Ectodermal cell (in vitro differentiated cells): ENCODE data around the gene SPTLC3.

Experiments
- H3K27ac ChIP-seq: 2 replicates; pipeline ENCODE4 v1.7.0; 2013; ENCODE audit warnings: mild to moderate bottlenecking, low read depth, low read length; ENCODE audit not compliant: insufficient read depth, poor library complexity, severe bottlenecking
- H3K27me3 ChIP-seq: 2 replicates; pipeline ENCODE4 v1.7.0; 2013; ENCODE audit warnings: mild to moderate bottlenecking, low read length; ENCODE audit not compliant: insufficient read depth, control insufficient read depth, poor library complexity, severe bottlenecking
- H3K36me3 ChIP-seq: one replicate; pipeline ENCODE4 v1.7.0; 2013; ENCODE audit warnings: low read length; ENCODE audit not compliant: control insufficient read depth, insufficient read depth
- H3K4me1 ChIP-seq: one replicate; pipeline ENCODE4 v1.7.0; 2013; ENCODE audit warnings: low read length; ENCODE audit not compliant: control insufficient read depth, insufficient read depth
- H3K4me3 ChIP-seq: 2 replicates; pipeline ENCODE4 v1.7.0; 2013; ENCODE audit warnings: low read depth, low read length, control low read depth; ENCODE audit not compliant: insufficient read depth
- H3K9me3 ChIP-seq: 2 replicates; pipeline ENCODE4 v1.7.0; 2013; ENCODE audit warnings: mild to moderate bottlenecking, low read length, moderate library complexity; ENCODE audit not compliant: control insufficient read depth
- WGBS, 2 experiments: methylation state at CpG; one replicate each; pipeline ENCODE4 v1.1.7; 2013; ENCODE audit warnings: missing lambda C conversion rate in 2 of 2; 5-methylcytosine and 5-hydroxymethylcytosine counted together

The SPTLC3 gene

DNA sequence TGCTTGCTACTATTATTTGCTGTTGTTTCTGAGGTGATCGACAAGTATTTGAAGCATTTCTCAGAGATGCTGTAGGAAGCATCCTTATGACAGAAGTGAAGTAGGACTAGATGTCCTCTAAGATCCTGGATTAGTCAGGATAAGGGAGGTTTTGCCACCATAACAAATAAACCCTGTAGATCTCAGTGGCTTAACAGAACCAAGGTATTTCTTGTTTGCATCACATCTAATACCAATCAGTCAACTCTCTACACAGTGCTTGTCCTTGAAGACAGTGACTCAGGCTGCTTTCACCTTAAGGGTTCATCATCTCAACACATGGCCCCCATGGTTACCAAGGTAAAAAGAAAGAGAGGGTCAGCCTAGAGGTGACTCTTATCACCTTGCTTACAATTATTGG, 119.4 kb downstream of the SPTLC3 start:
- no peaks in the 10 kb centered on the region for H3K9me3 ChIP-seq
- H3K27me3 ChIP-seq: no peaks in the 10 kb centered on the region
- H3K36me3 ChIP-seq: no peaks in the 10 kb centered on the region
- whole genome bisulfite sequencing, 2 experiments: 94 to 100% methylated on average over 1 of the region's 1 CpG
- no peak overlapping the region for H3K27ac ChIP-seq
- H3K4me3 ChIP-seq: no peak overlapping the region
- no peaks in the 10 kb centered on the region for H3K4me1 ChIP-seq

DNA sequence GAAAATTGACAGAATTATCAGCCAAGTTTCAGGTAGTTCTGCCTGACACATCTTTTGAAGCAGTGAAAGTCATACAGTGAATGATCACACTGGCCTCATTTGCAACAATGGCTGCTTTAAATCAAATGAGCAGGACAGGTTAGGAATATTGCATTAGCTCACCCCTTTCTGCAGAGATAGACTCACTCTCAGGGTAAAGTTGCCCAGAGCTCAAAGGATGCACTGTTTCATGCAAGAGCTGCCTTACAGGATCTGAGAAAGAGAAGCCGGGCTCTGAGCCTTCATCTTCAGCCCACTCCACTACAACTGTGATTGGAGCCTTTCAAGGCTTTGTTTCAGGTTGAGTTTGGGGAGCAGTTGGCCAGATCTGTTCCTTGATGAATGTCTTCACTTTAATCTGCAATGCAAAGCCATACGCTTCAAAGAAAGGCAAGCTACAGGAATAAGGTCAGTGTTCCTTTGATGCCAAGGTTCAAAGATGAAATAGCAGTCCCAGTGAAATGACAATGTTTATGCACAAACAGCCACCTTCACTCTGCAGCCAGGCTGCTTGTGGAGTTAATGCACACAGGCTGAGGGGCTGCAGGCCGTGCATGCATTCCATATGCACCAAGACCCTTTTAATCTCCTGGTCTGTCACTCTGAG, 121.4 kb downstream of the SPTLC3 start:
- Histone ChIP-seq H3K27me3 (no peaks in the 10 kb centered on the region), H3K27ac (no peak overlapping the region), H3K9me3 (no peaks in the 10 kb centered on the region), H3K4me3 (no peak overlapping the region), H3K36me3 (no peaks in the 10 kb centered on the region), H3K4me1 (no peaks in the 10 kb centered on the region)
- WGBS, 2 experiments: 87 to 89% methylated on average over 3 of the region's 3 CpGs

DNA sequence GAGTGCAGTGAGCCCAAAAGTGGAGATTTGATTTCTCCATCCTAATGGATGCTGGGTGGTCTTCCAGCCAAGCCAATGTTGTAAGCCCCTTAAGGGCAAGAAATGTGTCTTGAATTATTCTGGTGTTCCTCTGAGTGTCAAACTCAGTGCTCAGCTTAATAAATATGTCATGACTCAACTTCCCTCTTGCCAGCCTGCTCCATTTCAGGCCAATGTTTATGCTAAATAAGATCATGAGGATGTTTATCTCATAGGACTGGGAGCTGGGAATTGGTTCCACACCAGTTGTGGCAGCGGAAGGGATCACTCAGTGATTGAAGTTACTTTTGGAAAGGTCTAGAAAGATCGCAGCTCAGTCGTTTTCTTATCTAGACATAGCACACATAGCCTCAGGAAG, 121.9 kb downstream of the SPTLC3 start:
- no peaks in the 10 kb centered on the region for H3K4me1 ChIP-seq
- no peak overlapping the region for H3K27ac ChIP-seq
- H3K9me3 ChIP-seq: no peaks in the 10 kb centered on the region
- no peaks in the 10 kb centered on the region for H3K36me3 ChIP-seq
- H3K27me3 ChIP-seq: no peaks in the 10 kb centered on the region
- 94 to 95% methylated on average over 3 of the region's 3 CpGs for WGBS, 2 experiments
- H3K4me3 ChIP-seq: no peak overlapping the region

DNA sequence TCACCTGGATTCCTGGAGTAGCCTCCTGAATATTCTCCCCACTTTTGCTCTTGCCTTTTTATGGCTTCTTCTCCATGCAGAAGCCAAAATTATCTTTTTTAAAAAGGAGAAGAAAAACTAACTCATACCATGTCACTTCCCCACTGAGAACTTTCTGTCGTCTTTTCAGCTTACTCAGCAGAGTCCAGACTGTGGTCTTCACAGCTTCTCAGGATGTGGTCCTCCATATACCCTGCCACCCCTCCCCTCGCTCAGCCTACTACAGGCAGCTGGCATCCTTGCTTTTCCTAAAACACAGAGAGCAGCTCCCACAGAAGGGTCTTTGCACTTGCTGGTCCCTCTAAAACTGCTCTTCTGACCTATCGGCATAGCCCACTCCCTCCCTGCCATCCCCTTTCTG, 122.9 kb downstream of the SPTLC3 start:
- H3K36me3 ChIP-seq: no peaks in the 10 kb centered on the region
- no peak overlapping the region for H3K27ac ChIP-seq
- H3K27me3 ChIP-seq: no peaks in the 10 kb centered on the region
- H3K4me1 ChIP-seq: no peaks in the 10 kb centered on the region
- H3K4me3 ChIP-seq: no peak overlapping the region
- no peaks in the 10 kb centered on the region for H3K9me3 ChIP-seq
- WGBS, 2 experiments: 57 to 63% methylated on average over 3 of the region's 3 CpGs

DNA sequence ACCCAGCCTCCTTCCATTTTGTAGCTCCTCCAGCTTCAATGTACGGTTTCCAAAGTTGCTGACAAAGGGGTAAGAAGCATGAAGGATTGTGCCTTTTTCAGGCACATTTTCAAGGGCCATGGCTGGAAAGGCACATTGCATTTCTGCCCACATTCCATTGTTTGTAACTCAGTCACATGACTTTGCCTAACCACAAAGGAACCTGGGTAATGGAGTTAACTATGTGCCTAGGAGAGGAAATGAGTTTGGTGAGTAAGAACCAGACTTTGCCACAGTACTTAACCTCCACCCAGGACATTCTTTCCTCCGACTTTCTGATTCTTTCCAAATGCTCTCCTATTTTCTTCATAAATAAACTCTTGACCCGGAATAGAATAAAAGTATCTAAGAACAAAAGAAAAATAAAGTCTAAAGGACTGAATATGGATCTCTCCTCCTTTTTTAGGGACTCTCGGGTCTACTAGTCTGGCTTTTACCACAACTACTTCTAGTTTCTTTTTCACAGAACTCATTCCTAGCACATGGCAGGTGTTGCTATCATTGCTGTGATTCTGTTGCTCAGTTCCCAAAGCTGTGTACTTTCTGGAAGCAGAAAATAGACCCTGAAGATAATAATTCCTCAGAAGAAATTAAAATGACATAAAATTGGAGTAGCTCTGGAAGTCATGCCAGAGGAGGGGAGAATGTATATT, 130.8 kb downstream of the SPTLC3 start:
- H3K27ac ChIP-seq: no peak overlapping the region
- H3K4me3 ChIP-seq: no peak overlapping the region
- WGBS, 2 experiments: 97 to 100% methylated on average over 3 to 4 of the region's 4 CpGs
- H3K27me3 ChIP-seq: no peaks in the 10 kb centered on the region
- no peaks in the 10 kb centered on the region for H3K36me3 ChIP-seq
- no peaks in the 10 kb centered on the region for H3K9me3 ChIP-seq
- H3K4me1 ChIP-seq: no peaks in the 10 kb centered on the region

DNA sequence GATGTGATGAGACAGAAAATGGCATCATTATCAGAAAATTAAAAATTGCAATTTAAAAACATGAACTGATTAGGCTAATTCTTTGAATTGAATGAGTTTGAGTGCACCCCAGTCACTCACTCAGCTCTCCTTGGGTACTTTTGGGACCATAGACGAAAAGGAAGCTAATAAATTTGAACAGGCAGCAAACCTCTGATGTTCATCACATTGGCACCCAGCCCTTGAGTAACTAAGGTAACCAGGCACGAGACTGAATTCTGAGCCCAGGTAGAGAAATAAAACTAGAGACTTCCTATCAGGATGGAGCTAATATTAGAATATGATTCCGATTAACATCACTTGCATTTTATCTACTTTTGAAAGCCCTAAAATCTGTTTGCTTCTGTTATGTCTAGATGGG, 131.4 kb downstream of the SPTLC3 start:
- Histone ChIP-seq H3K27me3 (no peaks in the 10 kb centered on the region), H3K36me3 (no peaks in the 10 kb centered on the region), H3K27ac (no peak overlapping the region), H3K4me1 (no peaks in the 10 kb centered on the region), H3K4me3 (no peak overlapping the region), H3K9me3 (no peaks in the 10 kb centered on the region)
- WGBS, 2 experiments: 96% methylated on average over 2 to 3 of the region's 3 CpGs

DNA sequence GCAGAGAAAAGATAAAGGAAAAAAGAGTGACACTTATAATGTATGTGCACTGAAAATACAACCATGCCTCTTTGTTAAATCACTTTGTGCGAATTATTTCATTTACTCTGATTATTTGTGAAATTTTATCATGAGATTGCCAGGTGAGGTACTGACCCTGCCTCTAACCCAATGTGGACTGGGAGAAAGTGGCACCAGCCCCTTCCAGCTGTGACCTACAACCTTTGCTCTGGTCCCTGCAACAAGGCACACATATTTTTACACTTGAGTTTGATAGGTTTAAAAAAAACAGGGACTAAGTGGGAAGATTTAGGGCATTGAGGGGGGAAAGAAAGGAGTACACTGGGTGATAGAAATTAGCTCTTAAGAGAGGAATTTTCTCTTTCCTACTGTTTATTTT, 132.0 kb downstream of the SPTLC3 start:
- Histone ChIP-seq H3K4me3 (no peak overlapping the region), H3K27ac (no peak overlapping the region), H3K36me3 (no peaks in the 10 kb centered on the region), H3K9me3 (no peaks in the 10 kb centered on the region), H3K4me1 (no peaks in the 10 kb centered on the region), H3K27me3 (no peaks in the 10 kb centered on the region)
- WGBS, 2 experiments: 91 to 100% methylated on average over 1 of the region's 1 CpG

DNA sequence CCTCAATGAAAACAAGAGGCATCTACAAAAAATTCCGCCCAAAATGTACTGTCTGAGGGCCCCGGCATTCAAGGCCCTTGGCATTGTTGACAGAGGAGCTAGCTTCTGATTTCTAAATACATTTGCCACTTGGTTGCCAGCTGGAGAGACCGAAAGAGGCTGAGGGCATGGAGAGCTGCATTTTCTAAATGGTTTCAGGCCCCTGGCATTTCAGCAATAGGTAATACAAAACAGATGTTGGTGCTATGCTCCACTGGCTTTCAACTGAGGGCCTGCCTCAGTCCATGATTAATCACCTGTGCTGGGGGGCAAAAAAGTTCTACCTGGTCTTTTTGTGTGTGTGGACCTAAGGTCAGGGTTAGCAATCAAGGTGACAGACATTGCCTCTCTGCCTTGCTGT, 132.8 kb downstream of the SPTLC3 start:
- H3K27ac ChIP-seq: no peak overlapping the region
- WGBS, 2 experiments: 93% methylated on average over 3 of the region's 3 CpGs
- no peaks in the 10 kb centered on the region for H3K4me1 ChIP-seq
- H3K27me3 ChIP-seq: no peaks in the 10 kb centered on the region
- H3K36me3 ChIP-seq: no peaks in the 10 kb centered on the region
- no peaks in the 10 kb centered on the region for H3K9me3 ChIP-seq
- no peak overlapping the region for H3K4me3 ChIP-seq

DNA sequence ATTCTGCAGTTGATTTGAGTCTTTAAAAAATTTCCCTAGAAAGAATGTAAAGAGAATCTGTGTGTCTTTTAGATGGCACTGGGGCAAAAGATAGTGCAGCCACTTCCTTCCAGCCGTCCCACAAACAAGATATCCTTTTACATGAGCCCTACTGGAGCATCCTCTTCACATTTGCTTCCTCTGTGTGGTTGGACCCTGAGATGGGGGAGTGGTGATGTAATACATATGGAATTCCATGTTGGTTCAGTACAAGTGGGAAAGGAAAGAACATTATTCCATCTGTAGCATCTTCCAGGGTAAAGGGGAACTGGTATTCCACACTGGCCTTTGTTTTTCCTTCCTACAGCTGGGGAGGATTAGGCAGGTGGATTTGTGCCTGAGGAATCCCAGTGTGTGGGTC, 133.4 kb downstream of the SPTLC3 start:
- no peak overlapping the region for H3K27ac ChIP-seq
- H3K4me3 ChIP-seq: no peak overlapping the region
- H3K36me3 ChIP-seq: no peaks in the 10 kb centered on the region
- no peaks in the 10 kb centered on the region for H3K9me3 ChIP-seq
- H3K4me1 ChIP-seq: peaks cover 4% of the 10 kb centered on the region
- no CpG with 5 or more reads among the region's 1 CpG for WGBS, 2 experiments
- no peaks in the 10 kb centered on the region for H3K27me3 ChIP-seq

DNA sequence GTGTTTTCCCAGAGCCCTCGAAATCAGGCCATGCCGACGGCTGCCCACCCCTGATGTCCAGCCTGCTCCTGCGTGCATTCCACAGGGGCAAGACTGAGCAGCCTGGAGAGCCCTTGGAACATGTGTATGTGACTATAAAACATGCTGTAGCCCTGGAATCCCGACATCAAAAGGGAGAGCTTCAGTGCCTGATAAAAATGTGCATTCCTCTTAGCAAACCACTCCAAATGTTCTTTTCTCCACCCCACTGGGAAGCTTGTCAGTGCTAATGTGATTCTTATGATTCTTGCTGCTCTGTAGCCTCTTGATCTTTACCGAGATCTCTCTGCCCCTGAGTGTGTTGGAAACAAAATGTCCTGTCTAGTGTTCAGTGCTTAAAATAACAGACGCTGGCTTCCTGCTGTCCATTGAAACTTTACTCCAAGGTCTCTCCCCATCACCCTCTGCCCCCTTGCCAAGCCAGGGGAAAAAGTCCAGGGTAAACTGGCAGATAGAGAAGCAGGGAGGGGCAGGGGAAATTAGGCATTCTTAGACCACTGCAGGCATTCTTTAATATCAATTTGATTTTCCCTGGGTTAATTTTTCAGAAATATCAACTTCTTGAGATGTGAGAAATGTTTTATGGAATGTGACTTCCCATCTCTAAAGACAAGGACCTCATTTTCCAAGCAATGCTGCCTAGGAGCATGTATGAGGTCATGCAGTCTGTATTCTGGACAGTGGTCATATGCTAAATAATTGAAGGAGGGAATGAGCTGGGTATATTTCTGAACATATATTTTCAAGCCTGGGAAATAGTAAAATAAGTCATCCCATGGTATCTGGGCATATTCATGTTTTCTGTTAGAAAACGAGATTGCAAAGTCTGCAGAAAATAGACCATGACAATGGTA, 138.5 kb downstream of the SPTLC3 start:
- Histone ChIP-seq H3K36me3 (no peaks in the 10 kb centered on the region), H3K4me1 (peaks cover 11% of the 10 kb centered on the region), H3K4me3 (no peak overlapping the region), H3K9me3 (no peaks in the 10 kb centered on the region), H3K27me3 (no peaks in the 10 kb centered on the region), H3K27ac (peak overlapping the region; percentile 31)
- WGBS, 2 experiments: 82 to 83% methylated on average over 8 of the region's 8 CpGs
